GM11168 (cell line): ENCODE measurements around the gene SPINK7.
"Not testable (repeated sequence)": the region's sequence is repeated elsewhere in the genome, so short reads cannot be mapped to it uniquely, and the experiment has no call there.

Experiments
- in situ Hi-C: fragments of 300-500 bp; cut with MboI; formaldehyde crosslinking; loops from one replicate; pipeline ENCODE4 v1.12.0; 2022; ENCODE audit warnings: low sequenced_read_pairs; ENCODE audit not compliant: unreplicated experiment

SPINK7 gene

DNA sequence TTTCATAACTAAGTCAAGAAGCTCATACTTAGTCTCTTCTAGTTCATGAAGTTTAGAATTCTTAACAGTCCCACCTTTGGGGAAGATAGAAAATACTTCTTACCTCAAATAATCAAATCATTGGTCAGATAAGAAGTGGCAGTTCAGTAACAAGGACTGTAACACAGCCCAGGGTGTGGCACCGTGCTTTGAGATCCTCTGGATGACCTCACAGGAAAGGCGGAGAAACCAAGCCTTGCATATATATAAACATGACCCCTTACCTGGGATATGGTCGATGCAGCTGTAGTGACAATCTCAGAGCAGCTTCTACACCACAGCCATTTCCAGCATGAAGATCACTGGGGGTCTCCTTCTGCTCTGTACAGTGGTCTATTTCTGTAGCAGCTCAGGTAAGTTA lies at the start of gene SPINK7:
Gene SPINK7 (plus strand): TSS at position 271 of the 400 bp plus-strand sequence. CDS start 61 bp downstream, at position 332.
- in situ Hi-C loops: no loop called here

DNA sequence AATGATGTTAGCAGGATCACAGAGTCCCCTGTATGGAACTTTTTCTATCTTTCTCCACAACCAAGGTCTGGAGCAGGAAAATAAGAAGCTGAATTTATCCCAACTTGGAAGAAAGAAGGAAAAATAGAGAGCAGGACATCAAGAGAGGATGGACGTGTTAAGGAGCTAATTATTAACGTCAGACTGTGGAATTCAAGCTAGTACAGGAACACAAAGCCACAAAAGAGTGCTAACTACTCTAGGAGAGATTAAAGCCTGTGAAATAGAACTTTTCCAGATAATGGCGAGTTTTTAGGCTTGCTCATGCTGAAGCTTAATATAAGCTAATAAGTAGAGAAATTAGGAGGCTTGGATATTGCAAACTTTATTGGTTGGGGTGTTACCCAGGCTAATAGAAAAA lies 44.3 kb upstream of the SPINK7 start:
- in situ Hi-C loops: no loop called here

DNA sequence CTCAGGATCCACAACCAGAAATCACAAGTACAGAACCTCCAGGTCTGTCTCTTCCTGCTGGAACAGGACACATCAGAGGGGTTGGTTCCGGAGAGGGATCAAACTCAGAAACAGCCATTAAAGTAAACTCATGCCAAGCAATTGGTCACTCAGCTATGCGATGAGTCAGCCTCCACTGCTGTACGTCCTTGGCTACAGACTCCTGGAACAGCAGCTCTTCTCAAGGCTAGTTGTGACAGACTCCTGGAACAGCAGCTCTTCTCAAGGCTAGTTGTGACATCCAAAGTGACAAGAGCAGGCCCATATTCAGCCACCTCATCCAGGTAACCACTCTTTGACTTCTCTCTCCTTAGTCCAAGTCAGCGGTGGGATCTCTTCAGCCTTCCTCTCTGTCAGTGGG lies 43.7 kb upstream of the SPINK7 start, which contains the start of gene SPINK13:
Gene SPINK13 (plus strand): TSS at position 229 of the 400 bp plus-strand sequence. CDS start 1,279 bp downstream, outside the sequence.
- in situ Hi-C loops: no loop called here

DNA sequence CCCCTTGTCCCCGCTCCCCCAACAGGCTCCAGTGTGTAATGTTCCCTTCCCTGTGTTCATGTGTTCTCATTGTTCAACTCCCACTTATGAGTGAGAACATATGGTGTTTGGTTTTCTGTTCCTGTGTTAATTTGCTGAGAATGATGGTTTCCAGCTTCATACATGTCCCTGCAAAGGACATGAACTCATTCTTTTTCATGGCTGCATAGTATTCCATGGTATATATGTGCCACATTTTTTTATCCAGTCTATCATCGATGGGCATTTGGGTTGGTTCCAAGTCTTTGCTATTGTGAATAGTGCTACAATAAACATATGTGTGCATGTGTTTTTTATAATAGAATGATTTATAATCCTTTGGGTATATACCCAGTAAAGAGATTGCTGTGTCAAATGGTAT lies 37.1 kb upstream of the SPINK7 start:
- in situ Hi-C loops: not testable (repeated sequence)

DNA sequence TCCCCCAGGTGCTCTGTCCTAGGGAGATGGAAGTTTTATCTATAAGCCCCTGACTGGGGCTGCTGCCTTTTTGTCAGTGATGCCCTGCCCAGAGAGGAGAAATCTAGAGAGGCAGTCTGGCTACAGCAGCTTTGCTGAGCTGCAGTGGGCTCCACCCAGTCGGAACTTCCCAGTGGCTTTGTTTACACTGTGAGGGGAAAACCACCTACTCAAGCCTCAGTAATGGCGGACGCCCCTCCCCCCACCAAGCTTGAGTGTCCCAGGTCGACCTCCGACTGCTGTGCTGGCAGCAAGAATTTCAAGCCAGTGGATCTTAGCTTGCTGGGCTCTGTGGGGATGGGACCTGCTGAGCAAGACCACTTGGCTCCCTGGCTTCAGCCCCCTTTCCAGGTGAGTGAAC lies 31.3 kb upstream of the SPINK7 start:
- in situ Hi-C loops: not testable (repeated sequence)

DNA sequence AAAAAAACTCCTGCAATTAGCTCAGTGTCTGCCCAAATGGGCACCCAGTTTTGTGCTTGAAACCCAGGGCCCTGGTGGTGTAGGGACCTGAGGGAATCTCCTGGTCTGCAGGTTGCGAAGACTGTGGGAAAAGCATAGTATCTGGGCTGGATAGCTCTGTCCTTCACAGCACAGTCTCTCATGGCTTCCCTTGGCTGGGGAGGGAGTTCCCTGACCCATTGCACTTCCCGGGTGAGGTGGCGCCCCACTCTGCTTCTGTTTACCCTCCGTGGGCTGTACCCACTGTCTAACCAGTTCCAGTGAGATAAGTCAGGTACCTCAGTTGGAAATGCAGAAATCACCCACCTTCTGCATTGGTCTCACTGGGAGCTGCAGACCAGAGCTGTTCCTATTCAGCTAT lies 30.9 kb upstream of the SPINK7 start:
- in situ Hi-C loops: not testable (repeated sequence)

DNA sequence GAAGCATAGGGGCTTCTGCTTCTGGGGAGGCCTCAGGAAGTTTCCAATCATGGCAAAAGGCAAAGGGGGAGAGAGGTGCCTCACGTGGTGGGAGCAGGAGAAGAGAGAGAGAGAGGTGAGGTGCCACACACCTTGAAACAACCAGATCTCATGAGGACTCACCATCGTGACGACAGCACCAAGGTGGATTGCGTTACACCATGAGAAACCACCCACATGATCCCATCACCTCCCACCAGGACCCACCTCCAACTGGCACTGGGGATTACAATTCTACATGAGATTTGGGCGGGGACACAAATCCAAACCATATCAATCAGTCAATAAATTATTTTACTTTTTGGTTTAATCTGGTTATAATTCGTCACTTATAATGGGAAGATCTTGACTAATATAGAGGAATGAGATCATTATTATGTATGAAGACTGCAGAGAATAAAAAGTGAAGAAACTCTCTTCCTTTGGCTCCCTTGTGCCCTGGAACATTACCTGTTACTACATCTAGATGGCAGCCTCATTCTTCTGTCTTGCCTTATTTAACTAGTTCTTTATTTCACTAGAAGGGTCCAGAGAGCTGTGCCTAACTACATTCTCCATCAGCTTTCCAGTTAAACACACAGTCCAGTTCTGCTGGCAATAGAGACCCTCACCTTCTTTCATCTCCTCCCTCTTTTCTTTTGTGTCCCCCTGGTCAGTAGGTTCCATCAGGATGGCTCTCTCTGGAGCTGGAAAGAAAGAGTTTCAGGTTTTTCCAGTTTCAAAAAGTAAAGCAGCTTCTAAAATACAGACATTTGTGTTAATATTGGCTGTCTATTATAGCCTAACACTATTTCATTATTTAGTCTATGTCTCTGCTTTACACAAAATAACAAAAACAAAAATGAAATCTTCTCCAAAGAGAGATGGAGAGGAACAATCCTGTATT lies 21.7 kb upstream of the SPINK7 start:
- in situ Hi-C loops: no loop called here

DNA sequence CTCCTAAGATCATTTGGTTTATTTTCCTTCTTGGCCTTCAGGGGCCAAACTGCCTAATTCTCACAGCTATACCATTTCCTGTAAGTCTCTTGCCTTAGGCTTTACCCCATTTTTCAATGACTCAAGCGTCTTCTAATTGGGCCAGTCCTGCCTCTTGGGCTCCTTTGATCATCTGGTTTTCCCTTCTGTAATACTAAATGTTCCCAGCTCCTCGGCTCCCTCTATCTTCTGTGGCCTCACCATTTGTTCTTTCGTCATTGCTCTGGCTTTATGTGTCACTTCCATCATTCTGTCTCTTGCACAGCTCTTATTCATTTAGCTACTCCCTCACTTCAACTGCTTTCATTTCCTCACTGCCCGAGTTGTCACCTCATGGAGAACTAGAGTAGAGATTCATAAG lies 14.5 kb upstream of the SPINK7 start:
- in situ Hi-C loops: no loop called here

DNA sequence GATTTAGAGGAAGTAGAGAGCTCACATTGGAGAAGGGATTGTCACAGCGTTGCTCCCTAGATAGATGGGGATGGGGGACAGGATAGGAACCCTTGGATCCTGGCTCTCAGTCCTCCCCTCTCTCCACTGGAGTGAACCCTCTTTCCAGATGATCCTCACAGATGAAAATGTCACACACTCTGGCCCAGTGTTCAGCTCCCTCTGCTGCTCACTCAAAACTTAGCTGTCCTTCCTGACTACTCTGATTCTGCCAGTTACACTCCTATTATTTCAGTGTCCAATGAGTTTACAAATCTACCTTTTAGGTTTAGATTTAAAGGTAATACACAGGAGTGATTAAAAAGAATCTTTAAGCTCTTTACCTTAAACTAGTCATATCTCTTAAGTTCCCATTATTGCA lies 5.8 kb upstream of the SPINK7 start:
- in situ Hi-C loops: no loop called here

DNA sequence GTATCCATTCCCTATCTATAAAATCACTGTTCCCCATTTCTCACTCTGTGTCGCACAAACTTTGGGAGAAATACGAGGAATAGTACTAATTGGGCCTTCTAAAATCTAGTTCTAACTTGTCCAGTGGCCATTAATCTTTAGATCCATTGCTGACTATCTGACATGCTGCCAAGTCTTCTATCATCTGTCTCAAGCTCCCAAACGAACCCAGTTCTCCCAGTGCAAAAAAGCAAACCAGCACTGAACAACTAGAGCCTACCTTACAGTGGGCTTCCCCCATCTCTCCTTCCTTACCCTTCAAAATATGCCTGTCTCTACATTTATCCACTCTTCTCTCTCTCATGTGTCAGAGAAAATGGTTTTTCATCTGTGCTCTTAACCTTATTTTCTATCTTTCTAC lies 3.2 kb upstream of the SPINK7 start:
- in situ Hi-C loops: no loop called here

DNA sequence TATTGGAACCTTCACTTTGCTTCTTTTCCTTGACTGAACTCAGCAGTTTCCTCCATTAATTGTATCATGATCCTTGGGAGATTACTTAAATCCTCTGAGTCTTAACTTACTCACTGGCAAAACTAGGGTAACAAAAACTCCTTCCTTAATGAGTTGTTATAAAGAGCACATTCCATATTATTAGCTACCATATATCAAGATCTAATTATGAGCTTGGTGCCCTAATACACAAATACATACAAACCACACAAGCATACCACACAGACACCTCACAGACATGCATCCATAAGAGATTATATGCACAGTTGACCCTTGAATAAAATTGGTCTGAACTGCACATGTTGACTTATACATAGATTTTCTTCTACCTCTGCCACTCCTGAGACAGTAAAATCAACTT lies 2.5 kb upstream of the SPINK7 start:
- in situ Hi-C loops: no loop called here

DNA sequence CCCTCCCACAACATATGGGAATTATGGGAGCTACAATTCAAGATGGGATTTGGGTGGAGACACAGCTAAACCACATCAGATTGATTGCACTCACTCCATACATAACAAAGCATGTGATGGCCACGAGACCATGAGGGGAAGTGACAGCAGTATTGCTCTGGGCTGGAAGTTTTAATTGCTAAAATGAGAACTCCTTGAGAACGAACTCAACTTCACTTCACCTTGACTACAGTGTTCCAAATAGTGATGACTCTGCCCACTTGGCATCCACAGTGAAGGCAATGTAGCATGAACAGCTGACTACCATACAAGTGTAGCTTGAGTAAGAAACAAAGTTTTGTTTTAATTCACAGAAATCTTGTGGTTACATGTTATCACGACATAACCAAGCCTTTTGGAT lies 739 bp upstream of the SPINK7 start:
- in situ Hi-C loops: no loop called here

DNA sequence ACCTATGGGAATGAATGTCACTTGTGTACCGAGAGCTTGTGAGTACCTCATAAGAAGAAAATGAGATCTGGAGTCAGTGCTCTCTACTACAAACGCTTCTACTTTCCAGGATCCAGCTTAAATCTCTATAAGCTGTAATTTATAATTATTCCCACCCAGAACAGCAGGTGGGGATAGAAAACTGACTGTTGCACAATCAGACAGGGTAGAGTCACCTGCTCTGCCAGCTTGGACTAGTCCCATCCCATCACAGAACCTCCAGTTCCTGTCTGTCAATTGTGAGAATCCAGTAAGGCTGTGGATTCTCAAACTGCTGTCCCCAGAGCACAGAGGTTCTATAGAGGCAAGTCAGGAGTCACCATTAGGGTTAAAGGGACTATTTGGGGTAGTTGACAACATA lies 2.0 kb downstream of the SPINK7 start:
- in situ Hi-C loops: no loop called here

DNA sequence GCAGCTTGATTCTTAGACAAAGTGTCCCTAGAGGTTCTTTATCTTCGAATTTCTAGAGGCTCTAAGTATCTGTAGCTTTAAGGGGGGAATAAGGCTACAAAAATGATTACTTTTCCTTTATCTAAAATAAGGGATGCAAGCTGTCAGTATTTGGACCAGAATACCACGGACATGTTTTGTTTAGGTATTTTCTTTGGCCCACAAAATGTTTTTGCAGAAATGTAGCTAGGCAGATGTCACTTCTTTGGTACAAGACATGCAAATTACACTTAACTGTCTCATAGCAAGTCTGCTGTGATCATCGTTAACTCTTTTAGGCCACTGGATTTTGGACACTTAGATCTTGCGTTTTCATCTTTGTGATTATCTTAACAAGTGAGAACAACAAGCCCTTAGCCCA lies 2.5 kb downstream of the SPINK7 start:
- in situ Hi-C loops: no loop called here

DNA sequence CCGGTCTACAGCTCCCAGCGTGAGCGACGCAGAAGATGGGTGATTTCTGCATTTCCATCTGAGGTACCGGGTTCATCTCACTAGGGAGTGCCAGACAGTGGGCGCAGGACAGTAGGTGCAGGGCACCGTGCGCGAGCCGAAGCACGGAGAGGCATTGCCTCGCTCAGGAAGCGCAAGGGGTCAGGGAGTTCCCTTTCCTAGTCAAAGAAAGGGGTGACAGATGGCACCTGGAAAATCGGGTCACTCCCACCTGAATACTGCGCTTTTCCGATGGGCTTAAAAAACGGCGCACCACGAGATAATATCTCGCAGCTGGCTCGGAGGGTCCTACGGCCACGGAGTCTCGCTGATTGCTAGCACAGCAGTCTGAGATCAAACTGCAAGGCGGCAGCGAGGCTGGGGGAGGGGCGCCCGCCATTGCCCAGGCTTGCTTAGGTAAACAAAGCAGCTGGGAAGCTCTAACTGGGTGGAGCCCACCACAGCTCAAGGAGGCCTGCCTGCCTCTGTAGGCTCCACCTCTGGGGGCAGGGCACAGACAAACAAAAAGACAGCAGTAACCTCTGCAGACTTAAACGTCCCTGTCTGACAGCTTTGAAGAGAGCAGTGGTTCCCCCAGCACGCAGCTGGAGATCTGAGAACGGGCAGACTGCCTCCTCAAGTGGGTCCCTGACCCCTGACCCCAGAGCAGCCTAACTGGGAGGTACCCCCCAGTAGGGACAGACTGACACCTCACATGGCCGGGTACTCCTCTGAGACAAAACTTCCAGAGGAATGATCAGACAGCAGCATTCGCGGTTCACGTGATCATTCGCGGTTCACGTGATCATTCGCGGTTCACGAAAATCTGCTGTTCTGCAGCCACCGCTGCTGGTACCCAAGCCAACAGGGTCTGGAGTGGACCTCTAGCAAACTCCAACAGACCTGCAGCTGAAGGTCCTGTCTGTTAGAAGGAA lies 8.1 kb downstream of the SPINK7 start:
- in situ Hi-C loops: not testable (repeated sequence)

DNA sequence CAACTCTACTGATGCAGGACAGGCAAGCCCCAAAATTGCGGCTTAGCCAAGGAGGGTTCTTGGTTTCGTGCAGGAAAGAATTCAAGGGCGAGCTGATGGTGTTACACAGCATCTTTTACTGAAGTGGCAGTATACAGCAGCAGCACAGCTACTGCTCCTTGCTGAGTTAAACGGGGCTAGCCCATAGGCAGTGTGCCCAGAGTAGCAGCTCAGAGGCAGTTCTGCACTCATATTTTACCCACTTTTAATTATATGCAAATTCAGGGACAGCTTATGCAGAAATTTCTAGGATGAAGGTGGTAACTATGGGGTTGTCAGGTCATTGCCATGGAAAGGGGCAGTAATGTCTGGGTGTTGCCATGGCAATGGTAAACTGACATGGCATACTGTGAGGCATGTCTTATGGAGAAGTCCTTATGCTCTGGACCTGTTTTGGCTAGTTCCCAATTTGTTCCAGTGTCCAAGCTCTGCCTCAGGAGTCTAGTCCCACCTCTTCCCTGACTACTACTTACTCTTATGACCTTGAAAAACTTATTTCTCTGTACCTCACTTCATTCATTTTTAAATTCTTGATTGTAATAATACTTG lies 21.1 kb downstream of the SPINK7 start:
- in situ Hi-C loops: no loop called here

DNA sequence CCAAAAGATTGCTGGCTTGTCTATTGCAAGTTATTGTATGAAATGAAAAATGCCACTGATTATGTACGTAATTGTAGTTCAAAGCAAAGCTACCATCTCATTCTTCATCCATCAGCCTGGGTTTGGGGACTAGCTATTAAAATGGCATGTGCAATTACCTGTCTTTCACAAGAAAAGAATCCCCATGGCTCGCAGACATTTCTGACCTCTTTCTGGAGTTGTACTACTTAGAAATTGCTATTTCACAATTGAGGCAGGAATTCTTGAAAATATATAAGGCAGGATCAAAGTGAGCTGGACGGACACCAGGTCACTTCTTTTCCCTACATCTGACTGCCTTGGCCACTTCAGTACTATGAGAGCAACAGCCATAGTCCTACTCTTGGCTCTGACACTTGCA lies 23.0 kb downstream of the SPINK7 start, which contains the start of gene SPINK9:
Gene SPINK9 (plus strand): TSS at position 301 of the 400 bp plus-strand sequence. CDS start 55 bp downstream, at position 356.
- in situ Hi-C loops: no loop called here

DNA sequence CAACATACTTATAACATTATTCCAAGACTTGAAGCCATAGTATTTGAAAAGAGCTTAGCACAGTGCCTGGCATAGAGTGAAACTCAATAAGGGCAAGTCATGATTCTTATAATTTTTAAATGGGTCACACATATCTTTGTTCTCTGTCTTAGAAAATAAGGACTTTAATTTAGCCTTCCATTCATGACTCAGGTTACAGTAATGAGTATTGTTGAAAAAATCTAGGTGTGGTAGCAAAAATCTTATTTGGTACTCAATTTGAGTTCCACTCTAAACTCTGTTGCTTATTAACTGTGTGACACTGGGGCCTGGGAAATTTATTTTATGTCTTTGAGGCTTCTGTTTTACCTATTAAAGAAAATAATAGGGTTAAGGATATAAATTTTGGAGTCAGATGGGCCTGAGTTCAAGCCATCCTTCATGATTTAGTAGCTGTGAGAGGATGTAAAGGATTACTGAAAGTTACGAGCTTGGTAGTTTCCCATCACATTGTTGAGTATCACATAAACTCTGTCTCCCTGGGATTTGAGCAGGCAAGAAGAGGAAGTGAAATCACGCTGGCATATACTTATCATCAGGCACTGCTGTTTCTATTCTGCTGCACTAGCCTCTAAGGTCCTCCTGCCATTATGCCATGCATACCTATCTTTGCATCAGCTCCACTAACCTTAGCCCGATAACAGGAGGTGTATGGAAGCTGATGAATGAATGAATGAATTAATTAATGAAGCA lies 24.6 kb downstream of the SPINK7 start:
- in situ Hi-C loops: no loop called here

DNA sequence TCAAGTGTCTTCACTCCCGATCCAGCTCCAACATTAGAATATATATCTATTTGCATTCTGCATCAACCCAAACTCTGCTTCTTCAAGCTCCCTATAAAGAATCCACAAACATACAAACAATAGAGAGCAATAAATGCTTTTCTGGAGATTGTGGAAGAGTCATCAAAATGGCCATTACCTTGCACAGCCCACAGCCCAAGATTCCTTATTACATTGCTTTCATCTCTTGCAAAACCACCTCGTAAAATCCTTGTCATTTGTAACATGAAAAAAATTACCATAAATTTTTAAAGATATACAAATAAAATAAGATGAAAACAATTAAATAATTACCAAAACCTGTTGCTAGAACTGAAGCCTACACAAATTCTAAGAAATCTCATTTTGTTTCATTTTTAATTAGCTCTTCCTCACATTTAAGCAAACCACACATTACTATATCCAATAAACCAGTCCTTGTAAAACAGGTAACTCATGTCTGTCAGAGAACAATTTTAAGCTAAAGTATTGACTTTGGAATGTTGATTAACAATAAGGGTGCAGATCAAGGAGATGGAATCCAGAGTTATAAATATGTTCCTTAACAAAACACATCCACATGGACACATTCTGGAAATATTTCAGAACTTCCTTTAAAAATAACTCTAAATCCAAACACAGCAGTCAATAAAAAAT lies 30.3 kb downstream of the SPINK7 start:
- in situ Hi-C loops: no loop called here
